UCSD-AML1 (cell line): ENCODE results near the gene ENHO.
"Not testable (repeated sequence)": the region's sequence is repeated elsewhere in the genome, so short reads cannot be mapped to it uniquely, and the experiment has no call there.

Source experiments
- DNase-seq: peaks from one replicate; lab custom pipeline; 2025; ENCODE audit not compliant: unreplicated experiment; lab: John Stamatoyannopoulos, UW

ENHO gene

DNA sequence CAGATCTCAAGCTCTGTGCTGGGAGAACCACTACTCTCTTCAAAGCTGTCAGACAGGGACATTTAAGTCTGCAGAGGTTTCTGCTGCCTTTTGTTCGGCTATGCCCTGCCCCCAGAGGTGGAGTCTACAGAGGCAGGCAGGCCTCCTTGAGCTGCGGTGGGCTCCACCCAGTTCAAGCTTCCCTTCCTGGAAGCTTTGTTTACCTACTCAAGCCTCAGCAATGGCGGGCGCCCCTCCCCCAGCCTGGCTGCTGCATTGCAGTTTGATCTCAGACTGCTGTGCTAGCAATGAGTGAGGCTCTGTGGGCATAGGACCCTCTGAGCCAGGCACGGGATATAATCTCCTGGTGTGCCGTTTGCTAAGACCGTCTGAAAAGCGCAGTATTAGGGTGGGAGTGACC is 9.3 kb upstream of the ENHO start:
- DNase-seq: not testable (repeated sequence)

DNA sequence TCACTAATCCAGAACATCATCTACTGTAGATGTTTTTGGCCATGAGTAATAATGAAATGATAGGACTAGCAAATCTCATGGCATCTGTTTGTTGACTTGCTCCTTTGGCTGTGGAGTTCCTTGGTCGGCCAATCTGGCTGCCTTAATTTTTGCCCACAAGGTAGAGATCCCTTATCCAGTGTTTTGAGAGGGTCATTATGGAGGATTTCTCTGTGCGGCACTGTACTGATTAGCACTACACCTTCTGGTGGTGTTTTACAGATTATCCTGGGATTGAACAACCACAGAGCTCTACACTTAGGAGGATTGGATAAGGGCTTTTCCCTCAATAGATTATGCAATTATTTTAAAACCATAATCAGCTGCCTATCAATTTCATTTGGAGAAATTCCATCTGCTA is 3.2 kb upstream of the ENHO start:
- DNase-seq: no peak

DNA sequence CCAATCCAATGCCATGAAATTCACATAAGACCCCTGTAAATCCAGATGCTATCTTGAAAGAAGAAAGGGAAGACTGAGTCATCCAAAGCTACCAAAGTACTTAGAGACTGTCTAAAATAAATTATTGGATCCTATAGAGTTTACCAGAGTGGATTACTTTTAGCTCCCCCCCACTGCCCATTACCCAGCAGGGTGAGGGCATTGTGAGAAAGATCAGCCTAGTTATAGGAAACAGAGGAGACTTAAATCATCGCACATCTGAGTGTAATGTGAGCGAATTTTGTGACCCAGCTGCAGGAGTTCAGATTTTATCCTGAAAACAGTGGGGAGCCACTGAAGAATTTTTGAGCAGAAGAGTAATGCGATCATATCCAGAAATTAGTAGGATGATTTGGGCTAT is 1.6 kb upstream of the ENHO start:
- DNase-seq: no peak

DNA sequence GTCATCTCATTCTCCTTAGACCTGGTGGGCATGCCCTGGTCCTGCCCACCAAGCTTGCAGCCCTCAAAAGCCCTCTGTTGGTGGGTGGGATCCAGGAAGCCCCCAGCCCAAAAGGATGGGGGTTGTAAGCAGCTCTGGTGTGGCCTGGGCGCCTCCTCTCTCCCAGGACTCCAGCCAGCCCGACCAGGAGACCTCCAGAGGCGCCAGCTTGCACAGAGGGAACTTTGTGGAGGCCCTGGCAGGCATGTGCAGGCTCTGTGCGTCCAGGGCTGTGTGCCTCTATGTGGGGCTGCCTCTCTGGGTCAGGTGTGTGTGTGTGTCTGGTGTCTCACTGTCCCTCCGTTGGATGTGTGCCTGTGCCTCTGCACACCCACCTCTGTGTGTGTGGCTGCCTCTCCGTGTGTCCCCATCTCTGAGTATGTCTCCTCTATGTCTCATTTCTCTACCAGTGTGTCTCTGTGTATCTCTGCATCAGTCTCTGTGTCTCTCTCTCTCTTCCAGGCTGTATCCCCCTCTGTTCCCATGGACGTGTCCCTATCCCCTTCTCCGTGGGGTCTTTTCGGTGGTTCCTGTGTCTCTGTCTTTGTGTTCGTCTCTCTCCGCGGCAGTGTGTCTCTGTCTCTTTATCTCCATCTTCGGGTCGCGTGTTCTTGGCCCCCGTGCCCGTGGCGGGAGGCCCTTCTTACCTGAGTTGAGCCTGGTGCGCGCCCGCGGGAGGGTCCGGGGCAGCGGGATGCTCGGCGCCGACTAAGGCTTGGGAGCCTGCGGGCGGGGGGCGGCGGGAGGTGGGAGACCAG is 501 bp downstream of the ENHO start:
- DNase-seq: no peak

DNA sequence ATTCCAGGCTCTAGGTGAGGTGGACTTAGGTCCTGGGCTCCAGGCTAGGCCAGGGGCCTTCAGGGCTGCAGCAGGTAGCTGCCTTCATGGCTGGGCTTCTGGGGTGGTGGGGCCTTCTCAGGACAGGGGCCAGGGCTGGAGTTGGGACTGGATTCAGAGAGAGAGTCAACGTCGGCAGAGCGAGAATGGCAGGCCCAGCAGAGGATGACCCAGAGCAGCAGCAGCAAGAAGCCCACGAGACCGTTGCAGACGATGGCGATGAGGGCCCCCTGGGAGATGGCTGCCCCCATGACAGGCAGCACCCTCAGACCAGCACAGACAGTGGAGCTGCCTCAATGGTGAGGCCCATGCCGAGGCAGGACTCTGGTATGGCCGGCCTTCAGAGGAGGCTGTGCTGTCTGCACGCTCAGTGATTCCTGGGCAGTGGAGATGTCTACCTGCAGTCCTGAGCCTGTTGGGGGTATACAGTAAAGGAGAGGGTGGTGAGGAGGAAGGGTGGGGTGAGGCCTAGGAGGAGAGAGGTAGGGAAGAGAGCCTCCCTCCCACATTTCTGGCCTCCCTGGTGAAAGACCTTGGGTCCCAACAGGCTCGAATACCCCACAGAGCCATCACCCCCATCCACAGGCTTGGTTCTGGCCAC is 1.3 kb downstream of the ENHO start:
- DNase-seq: no peak

DNA sequence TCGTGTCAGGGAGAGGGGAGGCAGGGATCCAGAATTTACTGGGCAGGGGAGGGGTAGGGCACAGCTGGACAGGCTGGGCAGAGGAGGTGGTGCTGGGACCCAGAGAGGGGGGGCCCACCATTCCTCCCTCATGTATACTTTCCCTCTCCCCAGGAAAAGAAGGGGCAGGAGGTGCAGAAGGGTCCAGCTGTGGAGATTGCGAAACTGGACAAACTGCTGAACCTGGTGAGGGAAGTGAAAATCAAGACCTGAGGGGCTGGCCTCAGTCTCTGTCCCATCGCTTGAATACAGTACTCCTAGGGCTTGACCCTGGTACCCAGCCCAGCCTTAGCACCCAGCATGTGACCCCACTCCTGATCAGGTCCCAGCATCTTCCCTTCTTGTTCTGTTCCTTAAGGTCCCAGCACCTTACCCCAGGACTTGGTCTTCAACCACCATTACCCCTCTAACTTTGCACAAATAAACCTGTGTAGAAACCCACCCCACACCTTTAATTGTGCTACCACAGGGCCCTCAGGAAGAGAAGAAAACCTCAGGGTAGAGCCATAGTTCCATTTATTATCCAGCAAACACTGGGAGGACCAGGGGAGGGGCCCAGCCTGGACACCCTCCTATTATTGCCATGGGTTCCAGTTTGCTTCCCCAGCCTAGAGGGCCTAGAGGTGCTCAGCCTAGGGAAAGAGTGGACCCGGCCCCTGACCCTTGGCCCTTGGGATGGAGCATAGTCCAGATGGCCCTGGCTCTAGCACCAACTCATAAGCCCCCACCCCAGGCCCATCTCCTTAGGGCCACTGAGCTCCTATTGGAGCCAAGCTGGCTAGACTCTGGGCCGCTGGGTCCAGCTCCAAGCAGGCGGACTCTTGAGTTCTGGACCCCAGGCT is 2.0 kb downstream of the ENHO start:
- DNase-seq: no peak

DNA sequence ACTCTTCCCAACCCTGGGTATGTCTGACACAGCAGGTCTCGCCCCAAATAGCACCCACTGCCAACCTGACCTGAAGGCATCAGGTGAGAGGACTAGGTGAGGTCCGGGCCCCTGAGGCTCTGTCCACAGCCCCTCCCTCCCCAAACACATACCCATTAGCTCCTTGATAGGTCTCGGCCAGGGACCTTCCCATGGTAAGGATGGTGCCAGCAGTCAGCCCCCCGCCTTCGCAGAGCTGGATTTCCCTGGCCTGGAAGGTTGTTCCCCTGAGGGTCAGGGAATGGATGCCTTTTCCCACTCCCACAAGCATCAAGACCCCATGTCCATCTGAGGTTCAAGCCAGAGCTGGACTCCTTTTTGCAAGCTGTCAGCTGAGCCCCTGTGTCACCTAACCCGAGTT is 2.7 kb downstream of the ENHO start:
- no peak for DNase-seq

DNA sequence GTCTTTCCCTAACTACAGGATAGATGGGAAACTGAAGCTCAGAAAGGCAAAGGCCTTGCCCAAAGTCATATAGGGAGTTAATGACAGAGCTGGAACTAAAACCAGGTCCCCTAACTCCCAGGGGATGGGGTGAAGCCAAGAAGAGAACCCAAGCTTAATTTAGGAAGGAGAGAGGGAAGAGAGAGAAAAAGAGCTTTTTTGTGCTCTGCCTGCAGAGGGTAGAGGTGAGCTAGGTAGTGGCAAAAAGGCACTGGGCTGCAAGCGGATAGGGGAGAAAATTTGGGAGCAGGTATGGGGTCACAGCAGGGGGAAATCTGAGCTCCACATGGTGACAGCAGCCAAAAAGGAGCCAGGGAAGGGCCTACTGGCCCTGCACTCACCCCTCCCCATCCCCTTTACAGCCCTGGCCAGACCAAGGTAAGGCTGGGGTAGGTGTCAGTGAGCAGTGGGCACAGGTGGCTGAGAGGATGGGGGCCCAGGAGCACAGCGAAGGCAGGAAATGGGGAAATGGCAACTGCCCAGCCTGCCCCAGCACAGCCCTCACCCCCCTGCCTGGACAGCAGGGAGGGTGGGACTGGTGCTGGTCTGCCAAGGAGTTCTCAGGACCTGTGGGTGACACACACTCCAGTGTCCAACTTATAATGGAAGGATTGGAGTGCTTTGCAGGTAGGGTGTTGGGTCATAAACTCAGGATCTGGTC is 3.3 kb downstream of the ENHO start:
- no peak for DNase-seq

DNA sequence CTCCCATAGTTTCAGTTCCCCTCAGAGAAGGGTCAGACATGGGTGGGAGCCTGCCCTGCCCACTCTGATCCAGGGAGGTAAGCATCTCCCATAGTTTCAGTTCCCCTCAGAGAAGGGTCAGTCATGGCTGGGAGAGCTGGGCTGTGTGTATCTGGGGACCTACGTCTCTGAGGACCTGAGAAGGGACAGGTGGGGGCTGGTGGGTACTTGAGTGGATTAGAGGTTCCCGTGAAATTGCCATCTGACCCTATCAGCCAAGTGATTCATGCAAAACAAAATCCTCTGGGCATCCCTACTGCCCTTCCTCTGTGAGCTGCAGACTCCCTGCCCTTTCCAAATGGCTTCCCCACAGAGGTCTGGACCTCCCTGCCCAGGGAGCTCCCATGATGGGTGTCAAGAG is 3.9 kb downstream of the ENHO start:
- DNase-seq: no peak

DNA sequence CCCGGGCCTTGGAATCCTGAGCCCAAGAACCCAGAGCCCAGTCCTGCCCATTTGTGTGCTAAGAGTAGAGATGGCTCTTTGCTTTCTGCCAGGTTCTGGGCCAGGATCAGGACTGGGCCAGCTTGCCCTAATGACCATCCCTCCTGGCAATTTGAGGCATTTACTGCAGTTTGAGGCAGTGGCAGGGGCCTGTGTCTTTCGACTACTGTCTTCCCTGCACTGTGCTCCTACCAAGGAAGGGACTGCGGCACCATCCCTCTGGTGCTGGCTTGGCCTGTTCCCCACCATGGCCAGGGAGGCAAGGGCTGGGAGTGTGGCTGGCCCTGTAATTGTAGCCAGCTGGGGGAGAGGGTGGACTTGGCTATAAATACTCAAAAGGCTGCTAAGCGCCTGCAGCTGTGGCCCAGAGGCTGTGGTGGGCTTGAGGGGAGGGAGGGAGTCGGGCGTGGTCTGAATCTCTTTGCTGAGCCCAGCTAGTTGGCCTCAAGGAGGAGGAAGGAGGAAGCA is 4.6 kb downstream of the ENHO start:
- DNase-seq: no peak

DNA sequence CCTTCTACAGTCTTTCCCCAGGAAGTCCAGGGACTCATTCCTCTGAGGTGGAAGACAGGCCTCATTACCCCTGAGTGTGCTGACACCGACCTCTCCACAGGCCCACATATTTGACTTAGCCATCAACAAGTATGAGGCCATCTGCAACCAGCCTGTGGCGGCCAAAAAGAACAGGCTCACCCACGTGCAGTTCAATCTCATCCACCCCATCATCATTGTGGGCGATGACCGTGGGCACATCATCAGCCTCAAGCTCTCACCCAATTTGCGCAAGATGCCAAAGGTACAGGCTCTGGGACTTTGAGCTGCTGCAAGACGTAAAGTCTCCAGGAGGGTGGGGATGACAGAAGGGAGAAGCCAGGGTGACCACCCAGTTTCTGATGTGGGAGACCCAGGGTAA is 5.6 kb downstream of the ENHO start:
- DNase-seq: no peak

DNA sequence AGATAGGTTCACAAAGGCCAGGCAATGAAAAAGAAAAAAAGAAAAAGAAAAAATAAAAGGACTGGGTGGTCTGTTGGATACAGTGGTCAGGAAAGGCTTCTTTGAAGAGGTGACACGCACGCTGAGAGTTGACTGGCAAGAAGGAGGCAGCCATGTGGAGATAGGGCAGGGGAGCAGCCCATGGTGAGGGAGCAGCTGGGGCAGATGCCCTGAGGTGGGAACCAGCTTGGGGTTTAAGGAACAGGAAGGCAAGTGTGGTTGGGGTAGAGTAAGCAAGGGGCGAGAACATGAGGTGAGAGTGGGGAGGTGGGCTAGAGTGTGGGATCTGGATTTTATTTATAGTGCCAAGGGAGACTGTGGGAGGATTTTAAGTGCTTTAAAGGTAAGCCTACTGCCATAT is 6.8 kb downstream of the ENHO start:
- no peak for DNase-seq

DNA sequence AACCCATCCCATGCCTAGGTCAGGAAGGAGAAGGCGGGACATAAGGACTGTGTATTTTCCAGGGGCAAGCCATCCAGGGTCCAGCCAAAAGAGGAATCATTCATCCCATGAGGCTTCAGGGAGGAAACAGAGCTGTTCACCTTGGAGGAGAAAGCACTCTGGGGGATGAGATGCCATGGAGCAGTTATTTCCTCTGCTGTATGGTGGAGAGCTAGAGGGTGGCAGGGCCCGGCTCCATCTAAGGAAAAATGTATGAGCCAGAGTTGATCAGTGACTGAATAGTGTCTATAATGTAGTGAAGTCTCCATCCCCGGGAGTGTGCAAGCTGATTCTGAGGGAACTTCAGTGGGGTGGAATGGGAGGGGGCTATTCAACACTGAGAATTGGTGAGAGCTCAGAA is 8.0 kb downstream of the ENHO start:
- no peak for DNase-seq

DNA sequence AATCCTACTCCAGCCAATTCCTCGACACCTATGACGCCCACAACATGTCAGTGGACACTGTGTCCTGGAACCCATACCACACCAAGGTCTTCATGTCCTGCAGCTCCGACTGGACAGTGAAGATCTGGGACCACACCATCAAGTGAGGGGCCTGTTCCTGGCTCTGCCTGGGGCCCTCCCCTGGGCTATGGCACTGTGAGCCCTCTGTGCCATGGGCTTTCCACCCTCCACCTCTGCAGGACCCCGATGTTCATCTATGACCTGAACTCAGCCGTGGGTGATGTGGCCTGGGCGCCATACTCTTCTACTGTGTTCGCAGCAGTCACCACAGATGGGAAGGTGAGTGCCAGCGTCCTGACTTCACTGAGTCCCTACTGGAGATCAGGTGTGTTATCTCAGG is 8.4 kb downstream of the ENHO start:
- no peak for DNase-seq

DNA sequence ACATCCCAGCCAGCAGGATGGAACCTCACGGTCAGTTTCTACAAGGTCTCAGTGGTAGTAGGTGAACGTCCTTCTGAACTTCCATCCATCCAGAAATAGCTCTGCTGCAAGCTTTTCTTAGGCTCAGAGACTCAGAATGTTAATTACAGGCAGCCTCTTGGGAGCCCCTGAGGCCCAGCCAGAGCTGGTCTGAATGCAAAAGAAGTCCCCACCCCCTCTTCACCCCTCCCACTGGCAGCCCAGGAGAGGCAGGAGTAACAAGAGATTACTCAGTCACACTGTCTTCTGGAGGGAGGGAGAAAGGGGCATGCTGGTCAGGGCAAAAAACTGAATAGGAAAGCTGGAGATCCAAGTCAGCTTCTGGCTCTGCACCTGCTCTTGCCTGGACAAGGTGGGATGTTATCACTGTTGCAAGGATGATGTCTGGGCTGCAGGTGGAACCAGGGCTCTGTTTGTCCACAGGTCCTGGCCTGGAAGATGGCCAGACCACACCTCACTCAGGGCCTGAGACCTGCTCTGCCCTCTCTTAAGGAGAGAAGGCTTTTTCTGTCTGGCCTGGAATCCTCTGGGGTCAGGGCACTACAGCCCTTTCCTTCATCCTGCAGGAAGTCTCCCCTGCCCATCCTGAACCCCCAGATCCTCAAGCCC is 9.1 kb downstream of the ENHO start:
- DNase-seq: no peak

DNA sequence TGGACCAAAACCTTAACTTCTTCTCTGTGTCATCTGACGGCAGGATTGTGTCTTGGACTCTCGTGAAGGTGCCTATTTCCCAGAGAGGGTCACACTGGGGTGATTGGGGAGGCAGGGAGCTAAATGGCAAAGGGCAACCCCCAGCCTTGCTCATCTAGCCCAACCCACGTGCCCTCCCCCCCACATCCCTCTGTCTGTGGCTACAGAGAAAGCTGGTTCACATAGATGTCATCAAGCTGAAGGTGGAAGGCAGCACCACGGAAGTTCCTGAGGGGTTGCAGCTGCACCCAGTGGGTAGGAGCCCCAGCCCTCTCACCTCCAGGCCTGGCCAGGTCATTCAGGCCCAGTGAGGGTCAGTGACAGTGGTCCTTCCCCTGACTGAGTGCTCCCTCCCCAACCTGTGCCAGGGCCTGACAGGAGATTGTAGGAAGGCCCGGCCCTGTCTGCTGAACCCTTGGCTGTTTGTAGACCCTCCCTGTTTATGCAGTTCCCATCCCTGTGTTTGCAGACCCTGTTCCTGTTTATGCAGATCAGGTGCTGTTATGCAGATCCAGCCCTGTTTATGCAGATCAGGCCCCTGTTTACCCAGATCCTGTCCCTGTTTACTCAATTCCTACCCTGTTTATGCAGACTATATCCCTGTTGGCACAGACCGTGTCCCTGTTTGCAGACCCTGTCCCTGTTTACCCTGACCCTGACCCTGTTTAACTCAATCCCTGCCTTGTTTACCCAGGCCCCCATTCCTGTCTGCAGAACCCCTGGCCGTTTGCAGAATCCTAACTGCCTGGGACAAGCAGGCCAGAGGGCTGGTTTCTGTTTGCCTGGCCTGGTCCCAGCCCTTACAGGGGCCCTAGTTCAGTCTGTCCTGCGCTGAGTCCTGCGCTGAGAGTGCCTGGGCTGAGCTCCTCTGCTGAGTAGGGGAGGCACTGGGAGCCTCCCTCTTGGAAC is 10.4 kb downstream of the ENHO start:
- no peak for DNase-seq

DNA sequence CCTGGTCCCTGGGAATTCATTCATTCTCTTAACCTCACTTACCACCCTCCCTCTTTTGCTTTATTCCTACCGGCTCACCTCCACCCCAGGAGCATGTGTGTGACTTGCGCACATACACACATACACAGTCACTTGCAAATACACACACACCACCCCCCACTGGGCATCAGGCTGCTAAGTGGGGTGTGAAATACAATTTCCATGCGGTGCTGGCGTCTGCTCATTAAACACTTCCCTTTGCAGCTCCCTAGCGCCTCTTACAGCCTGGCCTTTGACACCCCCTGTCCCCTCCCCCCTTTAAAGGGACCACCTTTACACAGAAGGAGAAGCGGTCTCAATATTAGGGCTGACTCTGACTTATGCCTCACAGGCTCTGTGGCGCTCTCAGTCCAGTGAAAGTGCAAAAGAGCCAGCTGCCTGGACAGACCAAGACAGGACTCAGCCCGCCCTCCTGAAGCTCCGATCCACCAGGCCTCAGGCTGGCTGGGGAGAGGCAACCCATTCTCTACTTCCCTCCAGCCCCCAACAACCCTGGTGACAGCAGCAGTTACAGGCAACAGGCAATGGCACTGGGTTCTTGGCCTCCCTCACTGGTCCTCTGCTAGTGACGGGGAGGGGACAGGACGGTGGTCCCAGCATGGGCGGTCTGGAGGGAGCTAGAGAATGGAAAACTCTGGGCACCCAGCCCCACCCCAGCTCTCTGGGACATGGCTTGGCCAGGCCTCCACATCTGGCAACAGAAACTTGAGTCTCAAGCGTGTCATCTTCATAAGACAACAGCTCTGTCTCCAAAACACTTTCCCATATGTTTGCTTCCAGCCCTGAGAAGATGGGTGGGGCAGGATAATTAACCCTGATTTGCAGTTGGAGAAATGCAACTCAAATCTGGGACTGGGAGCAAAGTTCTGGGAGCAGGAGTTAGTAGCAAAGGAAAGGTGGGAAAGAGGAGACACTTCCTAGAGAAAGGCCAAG is 12.0 kb downstream of the ENHO start:
- DNase-seq: no peak

DNA sequence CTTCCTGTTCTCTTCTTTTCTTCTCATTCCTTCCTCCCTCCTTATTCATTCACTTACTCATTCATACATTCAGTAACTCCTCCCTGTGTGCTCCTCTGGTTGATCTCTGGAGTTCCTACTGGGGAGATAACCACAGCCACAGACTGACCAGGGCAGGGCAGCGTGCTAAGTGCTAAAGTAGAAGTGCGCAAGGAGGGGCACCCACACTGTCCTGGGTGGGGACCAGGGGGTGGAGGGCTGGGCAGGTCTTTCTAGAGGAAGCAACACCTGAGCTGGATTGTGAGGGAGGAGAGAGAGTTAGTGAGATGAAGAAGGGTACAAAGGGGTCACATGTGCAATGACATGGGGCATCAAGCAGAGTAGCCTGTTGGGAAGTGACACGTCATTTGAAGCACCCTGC is 13.8 kb downstream of the ENHO start:
- no peak for DNase-seq
